Trophoblast cell (in vitro differentiated cells and primary cell): ENCODE data around the gene CAMTA2.

Source experiments
- DNase-seq, 2 donors: peaks; one replicate each; pipeline ENCODE4 v3.0.0-alpha.2; 2016
- H2AFZ ChIP-seq: 2 replicates; pipeline ENCODE4 v1.6.1; 2013; ENCODE audit warnings: low read length, moderate library complexity, mild to moderate bottlenecking; ENCODE audit not compliant: insufficient read depth, poor library complexity
- H2AK5ac ChIP-seq: 2 replicates; pipeline ENCODE4 v1.6.1; 2013; ENCODE audit warnings: mild to moderate bottlenecking, low read length
- H2BK120ac ChIP-seq: 2 replicates; pipeline ENCODE4 v1.6.1; 2013; ENCODE audit warnings: low read length, mild to moderate bottlenecking, moderate library complexity; ENCODE audit not compliant: insufficient read depth, poor library complexity
- H2BK12ac ChIP-seq: 2 replicates; pipeline ENCODE4 v1.6.1; 2013; ENCODE audit warnings: mild to moderate bottlenecking, low read length, moderate library complexity
- H2BK5ac ChIP-seq: 2 replicates; pipeline ENCODE4 v1.6.1; 2013; ENCODE audit warnings: low read length, low read depth, moderate library complexity, mild to moderate bottlenecking; ENCODE audit not compliant: poor library complexity
- H3K14ac ChIP-seq: 2 replicates; pipeline ENCODE4 v1.6.1; 2013; ENCODE audit warnings: mild to moderate bottlenecking, low read length
- H3K18ac ChIP-seq: 2 replicates; pipeline ENCODE4 v1.6.1; 2013; ENCODE audit warnings: mild to moderate bottlenecking, low read length
- H3K23ac ChIP-seq: 2 replicates; pipeline ENCODE4 v1.6.1; 2013; ENCODE audit warnings: low read length
- H3K27ac ChIP-seq: 2 replicates; pipeline ENCODE4 v1.5.1; 2013; ENCODE audit warnings: low read depth, mild to moderate bottlenecking, inconsistent platforms, low read length, moderate library complexity
- H3K27me3 ChIP-seq: 2 replicates; pipeline ENCODE4 v1.6.1; 2013; ENCODE audit warnings: inconsistent platforms, mild to moderate bottlenecking, low read length, moderate library complexity; ENCODE audit not compliant: insufficient read depth
- H3K36me3 ChIP-seq, 2 experiments: 1 replicate in 1 of 2; 2 replicates in 1 of 2; pipeline ENCODE4 v1.6.1; 2013; ENCODE audit warnings: low read length in 2 of 2, mild to moderate bottlenecking in 2 of 2, moderate library complexity in 1 of 2; ENCODE audit not compliant: insufficient read depth in 2 of 2, control insufficient read depth in 1 of 2
- H3K4ac ChIP-seq: 2 replicates; pipeline ENCODE4 v1.6.1; 2013; ENCODE audit warnings: low read depth, mild to moderate bottlenecking, low read length, moderate library complexity
- H3K4me1 ChIP-seq, 2 experiments: 1 replicate in 1 of 2; 2 replicates in 1 of 2; pipeline ENCODE4 v1.6.1; 2013; ENCODE audit warnings: low read length in 2 of 2, mild to moderate bottlenecking in 2 of 2, moderate library complexity in 1 of 2; ENCODE audit not compliant: insufficient read depth in 2 of 2, control insufficient read depth in 1 of 2
- H3K4me2 ChIP-seq: 2 replicates; pipeline ENCODE4 v1.6.1; 2013; ENCODE audit warnings: inconsistent platforms, mild to moderate bottlenecking, low read length, moderate library complexity
- H3K4me3 ChIP-seq: 2 replicates; pipeline ENCODE4 v1.5.1; 2013; ENCODE audit warnings: mild to moderate bottlenecking, low read depth, low read length, inconsistent platforms
- H3K79me1 ChIP-seq: one replicate; pipeline ENCODE4 v1.6.1; 2013; ENCODE audit warnings: low read length
- H3K79me2 ChIP-seq: 2 replicates; pipeline ENCODE4 v1.6.1; 2013; ENCODE audit warnings: low read length, mild to moderate bottlenecking; ENCODE audit not compliant: control insufficient read depth, insufficient read depth, poor library complexity
- H3K9ac ChIP-seq: 2 replicates; pipeline ENCODE4 v1.6.1; 2013; ENCODE audit warnings: mild to moderate bottlenecking, low read length
- H3K9me3 ChIP-seq: 2 replicates; pipeline ENCODE4 v1.6.1; 2013; ENCODE audit warnings: low read depth, mild to moderate bottlenecking, control low read depth, inconsistent platforms, low read length; ENCODE audit not compliant: insufficient read depth
- H4K12ac ChIP-seq: 2 replicates; pipeline ENCODE4 v1.6.1; 2013; ENCODE audit warnings: low read depth, mild to moderate bottlenecking, low read length, moderate library complexity
- H4K8ac ChIP-seq: 2 replicates; pipeline ENCODE4 v1.6.1; 2013; ENCODE audit warnings: low read depth, mild to moderate bottlenecking, low read length, moderate library complexity
- H4K91ac ChIP-seq: one replicate; pipeline ENCODE4 v1.6.1; 2013; ENCODE audit warnings: low read depth, mild to moderate bottlenecking, low read length, moderate library complexity
- WGBS: extraction: QIAGEN DNeasy Blood & Tissue Kit; methylation state at CpG from one replicate; pipeline ENCODE4 v1.1.7; 2013; ENCODE audit warnings: missing lambda C conversion rate; ENCODE audit not compliant: insufficient read length, insufficient coverage; ENCODE audit errors: extremely low coverage; 5-methylcytosine and 5-hydroxymethylcytosine counted together

CAMTA2 gene

DNA sequence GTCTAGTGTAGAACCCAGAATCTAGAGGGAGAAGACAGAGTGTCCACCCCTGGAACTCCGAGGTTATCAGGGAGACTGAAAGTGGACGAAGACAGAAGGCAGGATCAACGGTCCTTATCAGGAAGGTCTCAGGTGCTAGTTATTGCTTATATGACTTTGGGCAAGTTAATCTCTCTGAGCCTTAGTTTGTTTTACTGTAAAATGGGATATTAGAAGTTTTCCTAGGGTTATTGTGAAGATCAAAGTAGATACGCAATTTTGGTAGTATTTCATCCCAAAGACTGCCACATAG, 46.2 kb downstream of the CAMTA2 start:
- Histone ChIP-seq H3K79me2 (peaks cover 18% of the 10 kb centered on the region), H2AK5ac (no peak overlapping the region), H3K27ac (no peak overlapping the region), H3K27me3 (no peaks in the 10 kb centered on the region), H3K4ac (peak overlapping the region; percentile 90), H3K14ac (no peak overlapping the region), H4K91ac (no peak overlapping the region), H4K12ac (no peak overlapping the region), H2BK120ac (no peak overlapping the region), H3K18ac (no peak overlapping the region), H3K9ac (peak overlapping the region; percentile 91), H4K8ac (no peak overlapping the region), H3K36me3 (peaks cover 50 to 66% of the 10 kb centered on the region in 2 experiments), H3K9me3 (no peaks in the 10 kb centered on the region), H3K4me3 (peak overlapping the region; percentile 85), H3K4me1 (peaks cover 22 to 29% of the 10 kb centered on the region in 2 experiments), H3K4me2 (peak overlapping the region; percentile 93), H3K79me1 (peaks cover 13% of the 10 kb centered on the region), H2BK12ac (no peak overlapping the region), H3K23ac (no peak overlapping the region), H2AFZ (no peak overlapping the region), H2BK5ac (no peak overlapping the region)
- DNase-seq: no peak
- WGBS: no CpG with 5 or more reads among the region's 4 CpGs

- no peak for DNase-seq
- Histone ChIP-seq H3K27ac (peak overlapping the region; percentile 97), H3K4me3 (peak overlapping the region; percentile 85), H3K4ac (peak overlapping the region; percentile 90), H2BK120ac (peak overlapping the region; percentile 81), H2BK5ac (peak overlapping the region; percentile 55), H3K23ac (no peak overlapping the region), H2AK5ac (peak overlapping the region; percentile 95), H2AFZ (peak overlapping the region; percentile 20), H3K27me3 (no peaks in the 10 kb centered on the region), H3K36me3 (peaks cover 48 to 62% of the 10 kb centered on the region in 2 experiments), H3K9me3 (no peaks in the 10 kb centered on the region), H4K12ac (peak overlapping the region; percentile 87), H3K4me2 (peak overlapping the region; percentile 93), H3K14ac (peak overlapping the region; percentile 95), H3K9ac (peak overlapping the region; percentile 91), H3K79me2 (peaks cover 18% of the 10 kb centered on the region), H3K18ac (peak overlapping the region; percentile 80), H2BK12ac (peak overlapping the region; percentile 38), H3K79me1 (peaks cover 13% of the 10 kb centered on the region), H3K4me1 (peaks cover 20 to 24% of the 10 kb centered on the region in 2 experiments), H4K8ac (peak overlapping the region; percentile 92), H4K91ac (peak overlapping the region; percentile 88)
- WGBS: no CpG with 5 or more reads among the region's 29 CpGs
Observed at GRCh38 chr17:4940555-4941318, 46.7 kb downstream of the CAMTA2 start.

DNA sequence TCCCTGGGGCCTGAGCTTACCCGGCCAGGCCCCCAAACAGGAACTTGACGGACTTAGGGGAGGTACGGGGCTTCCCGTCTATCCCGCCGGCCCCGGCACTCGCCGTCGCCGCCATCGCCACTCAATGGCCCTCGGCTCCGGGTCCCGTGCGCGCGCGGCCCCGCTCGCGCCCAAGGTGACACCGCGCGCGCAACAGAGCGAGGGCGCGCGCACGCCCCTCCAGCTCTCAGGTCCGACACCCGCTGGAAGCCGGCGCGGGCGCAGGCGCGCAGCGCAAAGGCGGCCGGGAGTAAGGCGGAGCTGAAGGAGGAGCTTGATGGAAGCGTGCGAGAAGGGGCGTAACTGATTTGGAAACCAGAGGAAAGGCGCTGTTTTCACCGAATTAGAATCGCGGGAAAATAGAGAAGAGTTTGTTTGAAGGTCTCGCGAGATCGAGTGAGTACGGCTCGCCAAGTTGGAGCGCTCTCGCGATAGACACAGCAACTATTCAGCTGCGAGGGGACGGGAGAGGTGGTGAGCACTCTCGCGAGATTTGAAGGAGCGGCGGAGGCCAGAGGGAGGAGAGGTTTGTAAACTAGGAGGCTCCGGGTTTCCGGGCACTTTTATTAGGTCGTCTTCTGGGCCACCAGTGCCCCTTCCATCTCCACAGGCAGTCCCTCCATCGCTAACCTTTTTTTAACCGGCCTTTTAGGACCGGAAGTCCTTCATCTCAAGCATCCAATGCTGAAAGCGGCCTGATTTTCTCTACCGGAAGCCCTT, 47.5 kb downstream of the CAMTA2 start, which contains the start of the genes RNF167 and SLC25A11:
RNF167 (plus strand) TSS at position 473 of the 759 bp plus-strand sequence. CDS start 642 bp downstream, outside the sequence.
SLC25A11 (minus strand) TSS at position 251 of the 759 bp plus-strand sequence; CDS start at position 115, 136 bp downstream.
- Histone ChIP-seq H3K9ac (peak within 1 kb of the TSS; percentile 95), H3K18ac (peak within 1 kb of the TSS; percentile 80), H3K79me1 (peaks cover 13% of the 10 kb centered on the region), H3K4me2 (peak within 1 kb of the TSS; percentile 93), H3K4me3 (peak within 1 kb of the TSS; percentile 85), H2BK120ac (peak within 1 kb of the TSS; percentile 84), H3K4ac (peak within 1 kb of the TSS; percentile 90), H4K12ac (peak within 1 kb of the TSS; percentile 89), H2BK5ac (peak within 1 kb of the TSS; percentile 62), H3K4me1 (peaks cover 13 to 17% of the 10 kb centered on the region in 2 experiments), H2AFZ (peak within 1 kb of the TSS; percentile 73), H3K27me3 (no peaks in the 10 kb centered on the region), H3K23ac (no peak within 1 kb of the TSS), H4K91ac (peak within 1 kb of the TSS; percentile 90), H3K36me3 (peaks cover 42 to 55% of the 10 kb centered on the region in 2 experiments), H4K8ac (peak within 1 kb of the TSS; percentile 94), H3K79me2 (peaks cover 18% of the 10 kb centered on the region), H2BK12ac (peak within 1 kb of the TSS; percentile 38), H3K14ac (peak within 1 kb of the TSS; percentile 95), H2AK5ac (peak within 1 kb of the TSS; percentile 95), H3K9me3 (no peaks in the 10 kb centered on the region), H3K27ac (peak within 1 kb of the TSS; percentile 97)
- peak; percentile 99 to 100 for DNase-seq
- no CpG with 5 or more reads among the region's 72 CpGs for WGBS

DNA sequence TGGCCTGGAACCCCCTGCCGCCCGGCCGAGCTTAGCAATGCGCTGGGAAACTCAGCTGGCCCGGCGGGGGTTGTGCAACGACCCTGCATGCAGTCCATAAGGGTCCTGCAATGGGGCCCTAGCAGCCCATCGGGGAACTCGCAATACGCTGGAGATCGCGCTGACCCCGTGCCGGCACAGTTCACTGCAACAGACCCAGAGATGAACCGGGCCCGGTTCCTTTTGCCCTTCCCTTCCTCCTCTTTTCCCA, 48.0 kb downstream of the CAMTA2 start:
- peak overlapping the region; percentile 95 for H3K9ac ChIP-seq
- peak overlapping the region; percentile 62 for H3K14ac ChIP-seq
- peak overlapping the region; percentile 84 for H2BK120ac ChIP-seq
- DNase-seq: peak in 1 of 2 donors; percentile 58
- peak overlapping the region; percentile 93 for H3K4me2 ChIP-seq
- peaks cover 8 to 12% of the 10 kb centered on the region in 2 experiments for H3K4me1 ChIP-seq
- H3K79me2 ChIP-seq: peaks cover 18% of the 10 kb centered on the region
- peak overlapping the region; percentile 94 for H4K8ac ChIP-seq
- peak overlapping the region; percentile 11 for H2AK5ac ChIP-seq
- peak overlapping the region; percentile 77 for H3K18ac ChIP-seq
- no peak overlapping the region for H2BK12ac ChIP-seq
- peak overlapping the region; percentile 85 for H3K4me3 ChIP-seq
- H3K9me3 ChIP-seq: no peaks in the 10 kb centered on the region
- H4K91ac ChIP-seq: peak overlapping the region; percentile 90
- peaks cover 37 to 50% of the 10 kb centered on the region in 2 experiments for H3K36me3 ChIP-seq
- no peak overlapping the region for H3K23ac ChIP-seq
- H3K79me1 ChIP-seq: peaks cover 13% of the 10 kb centered on the region
- peak overlapping the region; percentile 56 for H3K4ac ChIP-seq
- peak overlapping the region; percentile 62 for H2BK5ac ChIP-seq
- H3K27me3 ChIP-seq: no peaks in the 10 kb centered on the region
- no CpG with 5 or more reads among the region's 16 CpGs for whole genome bisulfite sequencing
- peak overlapping the region; percentile 89 for H4K12ac ChIP-seq
- H3K27ac ChIP-seq: peak overlapping the region; percentile 97
- peak overlapping the region; percentile 53 for H2AFZ ChIP-seq
